Smooth muscle cell (in vitro differentiated cells): Measurements from ENCODE around the gene CEP78. TPM values are rescaled to one million over a fixed set of nuclear protein-coding genes. Genes with fewer than 3 reads are reported as not detected.

Source experiments
- DNase-seq: peaks from one replicate; lab custom pipeline; 2025; ENCODE audit not compliant: unreplicated experiment; lab: John Stamatoyannopoulos, UW
- H2AFZ ChIP-seq: fragments of 200-600 bp; sonication (generic); 2 replicates; pipeline ENCODE4 v1.6.0; 2016; ENCODE audit warnings: antibody characterized with exemption, low read depth, mild to moderate bottlenecking
- H3F3A ChIP-seq: fragments of 200-600 bp; sonication (generic); 2 replicates; pipeline ENCODE4 v1.6.0; 2017; ENCODE audit warnings: antibody characterized with exemption, low read depth
- H3K27ac ChIP-seq: fragments of 200-600 bp; sonication (generic); 2 replicates; pipeline ENCODE4 v1.5.1; 2016; ENCODE audit warnings: low read depth, mild to moderate bottlenecking
- H3K27me3 ChIP-seq: fragments of 200-600 bp; sonication (generic); 2 replicates; pipeline ENCODE4 v1.6.1; 2016; ENCODE audit warnings: low read depth, mild to moderate bottlenecking
- H3K36me3 ChIP-seq: fragments of 200-600 bp; sonication (generic); 2 replicates; pipeline ENCODE4 v1.5.1; 2016; ENCODE audit warnings: low read depth
- H3K4me1 ChIP-seq: fragments of 200-600 bp; sonication (generic); 2 replicates; pipeline ENCODE4 v1.5.1; 2016; ENCODE audit warnings: low read depth
- H3K4me2 ChIP-seq: fragments of 200-600 bp; sonication (generic); 2 replicates; pipeline ENCODE4 v1.6.0; 2016; ENCODE audit warnings: mild to moderate bottlenecking
- H3K4me3 ChIP-seq: fragments of 200-600 bp; sonication (generic); 2 replicates; pipeline ENCODE4 v1.5.1; 2016; ENCODE audit warnings: mild to moderate bottlenecking
- H3K79me2 ChIP-seq: fragments of 200-600 bp; sonication (generic); 2 replicates; pipeline ENCODE4 v1.6.0; 2016; ENCODE audit warnings: low read depth, mild to moderate bottlenecking
- H3K9ac ChIP-seq: fragments of 200-600 bp; sonication (generic); 2 replicates; pipeline ENCODE4 v1.6.0; 2016; ENCODE audit warnings: low read depth
- H3K9me3 ChIP-seq: fragments of 200-600 bp; sonication (generic); replicated peaks from 2 replicates; pipeline ENCODE4 v1.5.1; 2016; ENCODE audit warnings: low read depth
- H4K20me1 ChIP-seq: fragments of 200-600 bp; sonication (generic); 2 replicates; pipeline ENCODE4 v1.6.0; 2016; ENCODE audit warnings: low read depth
- CTCF ChIP-seq: fragments of 200-600 bp; sonication (generic); IDR thresholded peaks from 2 replicates; pipeline ENCODE4 v1.5.1; 2017; ENCODE audit warnings: borderline replicate concordance, mild to moderate bottlenecking, antibody characterized with exemption; ENCODE audit not compliant: insufficient read depth, poor library complexity, severe bottlenecking
- WGBS: methylation state at CpG from one replicate; pipeline ENCODE4 v1.1.7; 2016; ENCODE audit warnings: low lambda C conversion rate; 5-methylcytosine and 5-hydroxymethylcytosine counted together
- polyA plus RNA-seq: library from polyadenylated mRNA; unstranded; fragments of >200 nt; fragmentation: Nextera tagmentation; extraction: Ambion mirVana; gene quantifications from 2 replicates; pipeline ENCODE4 v1.2.1, GENCODE V29; 2016
- total RNA-seq: library from RNA; depleted of rRNA; stranded (reverse); fragments of >200 nt; gene quantifications from 2 replicates; pipeline ENCODE4 v1.2.3, GENCODE V29; 2014

The CEP78 gene
- total and polyA plus RNA-seq, 2 experiments from 2014 or later: 8.2 to 25.4 TPM

GRCh38 chr9:78243130-78243529 lies 7.3 kb downstream of the CEP78 start:
- no peak for TF ChIP-seq CTCF
- H3K79me2 ChIP-seq: no peaks in the 10 kb centered on the region
- WGBS: 100% methylated on average over 1 of the region's 1 CpG
- no peaks in the 10 kb centered on the region for H3F3A ChIP-seq
- peaks cover 4% of the 10 kb centered on the region for H3K36me3 ChIP-seq
- H3K9ac ChIP-seq: no peak overlapping the region
- no peak overlapping the region for H3K4me3 ChIP-seq
- no peaks in the 10 kb centered on the region for H3K4me1 ChIP-seq
- H3K9me3 ChIP-seq: no peaks in the 10 kb centered on the region
- H3K27me3 ChIP-seq: no peaks in the 10 kb centered on the region
- no peak overlapping the region for H3K4me2 ChIP-seq
- H3K27ac ChIP-seq: no peak overlapping the region
- H4K20me1 ChIP-seq: no peaks in the 10 kb centered on the region
- no peak for DNase-seq
- H2AFZ ChIP-seq: no peak overlapping the region

- Histone ChIP-seq H3K9ac (no peak overlapping the region), H3K4me1 (no peaks in the 10 kb centered on the region), H3K79me2 (no peaks in the 10 kb centered on the region), H3K27me3 (no peaks in the 10 kb centered on the region), H3K4me3 (no peak overlapping the region), H3K9me3 (no peaks in the 10 kb centered on the region), H3K4me2 (no peak overlapping the region), H2AFZ (no peak overlapping the region), H3K36me3 (peaks cover 5% of the 10 kb centered on the region), H4K20me1 (no peaks in the 10 kb centered on the region), H3K27ac (no peak overlapping the region), H3F3A (no peaks in the 10 kb centered on the region)
- WGBS: 84% methylated on average over 1 of the region's 1 CpG
- no peak for DNase-seq
- no peak for TF ChIP-seq CTCF
Observed at GRCh38 chr9:78245401-78245800, 9.5 kb downstream of the CEP78 start.

- no peak for TF ChIP-seq CTCF
- Histone ChIP-seq H3K79me2 (no peaks in the 10 kb centered on the region), H3K4me3 (no peak overlapping the region), H4K20me1 (no peaks in the 10 kb centered on the region), H3K4me2 (no peak overlapping the region), H3K36me3 (peaks cover 3% of the 10 kb centered on the region), H3K9ac (no peak overlapping the region), H3K4me1 (no peaks in the 10 kb centered on the region), H2AFZ (no peak overlapping the region), H3K9me3 (no peaks in the 10 kb centered on the region), H3K27ac (no peak overlapping the region), H3F3A (no peaks in the 10 kb centered on the region), H3K27me3 (no peaks in the 10 kb centered on the region)
- no peak for DNase-seq
- 97% methylated on average over 1 of the region's 1 CpG for WGBS
Observed at GRCh38 chr9:78248635-78249034, 12.8 kb downstream of the CEP78 start.

- no peak for TF ChIP-seq CTCF
- H3K36me3 ChIP-seq: peaks cover 6% of the 10 kb centered on the region
- no peaks in the 10 kb centered on the region for H3K9me3 ChIP-seq
- no peak overlapping the region for H3K4me3 ChIP-seq
- H4K20me1 ChIP-seq: no peaks in the 10 kb centered on the region
- no peak for DNase-seq
- no peak overlapping the region for H3K9ac ChIP-seq
- H2AFZ ChIP-seq: no peak overlapping the region
- H3K79me2 ChIP-seq: no peaks in the 10 kb centered on the region
- H3K4me2 ChIP-seq: no peak overlapping the region
- no peaks in the 10 kb centered on the region for H3K27me3 ChIP-seq
- H3F3A ChIP-seq: no peaks in the 10 kb centered on the region
- no peak overlapping the region for H3K27ac ChIP-seq
- H3K4me1 ChIP-seq: no peaks in the 10 kb centered on the region
Observed at GRCh38 chr9:78249542-78249941, 13.7 kb downstream of the CEP78 start.
